HG03378 (cell line): Measurements from ENCODE around the gene NKAIN4.

ENCODE experiments used
- ATAC-seq: cut with Tn5 transposase; IDR thresholded peaks from one replicate; pipeline ENCODE4 v1.9.1; 2021; ENCODE audit warnings: mild to moderate bottlenecking, moderate library complexity; ENCODE audit not compliant: unreplicated experiment

Gene NKAIN4

DNA sequence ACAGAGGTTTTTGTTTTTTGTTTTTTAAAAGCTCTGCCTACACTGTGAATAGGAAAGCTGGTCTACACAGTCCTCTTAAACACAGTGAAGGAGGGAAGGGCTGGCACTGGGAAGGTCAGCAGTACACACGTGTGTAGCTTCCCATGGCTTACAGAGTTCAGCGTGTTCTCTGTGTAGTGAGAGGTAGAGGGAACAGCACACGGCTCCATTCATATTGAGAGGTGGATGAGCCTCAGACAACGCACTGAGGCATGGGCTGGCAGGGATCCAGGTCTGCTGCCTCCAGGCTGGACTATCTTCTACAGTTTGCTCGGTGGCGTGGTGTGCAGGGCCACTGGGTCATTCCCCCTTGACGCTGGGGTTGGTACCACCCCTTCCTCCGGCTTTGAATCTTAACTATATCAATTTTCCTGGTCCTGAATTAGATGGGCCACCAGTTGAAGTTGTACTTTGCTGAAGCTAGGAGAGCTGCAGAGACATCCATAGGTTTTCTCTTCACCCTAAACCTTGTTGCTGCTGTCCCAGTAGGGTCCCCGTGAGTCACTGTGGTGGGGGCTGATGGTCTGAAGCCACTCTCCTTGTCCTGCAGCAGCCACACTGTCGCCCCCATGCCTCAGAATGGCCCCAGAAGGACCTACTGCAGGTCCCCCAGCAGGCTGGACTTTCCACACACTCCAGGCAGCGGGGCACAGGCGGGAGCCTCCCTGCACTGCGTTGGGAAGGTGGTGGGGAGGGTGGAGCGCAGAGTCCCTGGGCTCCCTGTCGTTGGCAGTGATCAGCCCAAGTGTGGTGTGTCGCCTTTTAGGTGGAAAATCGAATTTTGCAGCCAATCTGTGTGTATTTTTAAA is 20.3 kb upstream of the NKAIN4 start:
- ATAC-seq, result no peak

DNA sequence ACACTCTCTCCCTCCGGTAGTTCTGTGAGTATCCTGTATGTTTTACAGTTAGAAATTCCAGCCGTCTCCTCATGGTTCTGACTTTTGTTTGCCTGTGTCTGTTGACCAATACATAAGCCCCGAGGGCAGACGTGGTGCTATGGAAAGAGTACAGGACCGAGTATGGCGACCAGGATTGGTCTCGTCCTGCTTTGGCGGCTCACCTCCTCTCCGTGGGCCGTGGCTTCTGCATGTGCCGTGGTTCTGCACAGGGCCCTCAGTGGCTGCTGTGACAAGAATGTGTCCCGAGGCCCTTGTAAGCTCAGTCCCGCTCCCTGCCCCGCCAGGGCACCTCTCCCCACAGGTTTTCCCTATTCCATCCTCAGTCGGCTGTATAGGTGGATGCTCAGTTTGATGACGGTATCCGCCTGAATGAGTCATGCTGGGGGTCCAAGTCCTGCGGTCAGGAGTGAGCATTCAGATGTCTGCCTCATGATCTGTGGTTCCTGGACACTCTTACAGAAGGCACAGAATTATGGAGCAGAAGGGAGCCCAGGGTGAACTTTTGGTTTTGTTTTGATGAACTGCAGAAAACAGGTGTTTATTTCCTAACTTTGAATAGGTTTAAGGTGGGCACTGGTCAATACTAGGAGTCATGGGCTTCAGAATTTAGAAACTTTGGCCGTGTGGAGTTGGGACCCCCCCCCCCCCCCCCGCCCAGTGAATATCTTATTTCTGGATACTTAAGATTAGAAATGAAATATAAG is 19.5 kb upstream of the NKAIN4 start:
- no peak for ATAC-seq

DNA sequence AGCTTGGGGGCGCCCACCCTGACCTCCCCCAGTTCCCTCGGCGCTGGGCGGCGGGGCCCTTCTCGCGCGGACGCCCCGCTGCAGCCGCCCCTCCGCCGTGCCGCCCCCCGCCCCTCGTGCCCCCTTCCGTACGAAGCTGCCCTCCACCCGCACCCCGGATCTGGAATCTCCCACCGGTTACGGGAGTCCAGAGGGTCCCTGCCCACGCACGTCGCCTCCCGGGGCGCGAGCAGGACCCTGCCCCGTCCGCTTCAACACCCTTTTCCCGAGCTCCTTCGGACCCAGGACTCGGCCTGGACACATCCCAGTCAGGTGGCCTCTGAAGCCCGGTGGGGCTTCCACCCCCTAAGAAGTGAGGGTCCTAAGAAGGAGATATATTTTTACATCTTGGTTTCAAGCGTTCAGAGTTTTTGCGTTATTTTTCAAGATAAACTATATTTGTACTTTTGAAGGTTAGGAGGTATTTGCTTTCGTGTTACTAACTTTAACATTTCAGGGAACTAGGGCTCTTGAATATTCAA is 18.9 kb upstream of the NKAIN4 start:
- ATAC-seq, result no peak

DNA sequence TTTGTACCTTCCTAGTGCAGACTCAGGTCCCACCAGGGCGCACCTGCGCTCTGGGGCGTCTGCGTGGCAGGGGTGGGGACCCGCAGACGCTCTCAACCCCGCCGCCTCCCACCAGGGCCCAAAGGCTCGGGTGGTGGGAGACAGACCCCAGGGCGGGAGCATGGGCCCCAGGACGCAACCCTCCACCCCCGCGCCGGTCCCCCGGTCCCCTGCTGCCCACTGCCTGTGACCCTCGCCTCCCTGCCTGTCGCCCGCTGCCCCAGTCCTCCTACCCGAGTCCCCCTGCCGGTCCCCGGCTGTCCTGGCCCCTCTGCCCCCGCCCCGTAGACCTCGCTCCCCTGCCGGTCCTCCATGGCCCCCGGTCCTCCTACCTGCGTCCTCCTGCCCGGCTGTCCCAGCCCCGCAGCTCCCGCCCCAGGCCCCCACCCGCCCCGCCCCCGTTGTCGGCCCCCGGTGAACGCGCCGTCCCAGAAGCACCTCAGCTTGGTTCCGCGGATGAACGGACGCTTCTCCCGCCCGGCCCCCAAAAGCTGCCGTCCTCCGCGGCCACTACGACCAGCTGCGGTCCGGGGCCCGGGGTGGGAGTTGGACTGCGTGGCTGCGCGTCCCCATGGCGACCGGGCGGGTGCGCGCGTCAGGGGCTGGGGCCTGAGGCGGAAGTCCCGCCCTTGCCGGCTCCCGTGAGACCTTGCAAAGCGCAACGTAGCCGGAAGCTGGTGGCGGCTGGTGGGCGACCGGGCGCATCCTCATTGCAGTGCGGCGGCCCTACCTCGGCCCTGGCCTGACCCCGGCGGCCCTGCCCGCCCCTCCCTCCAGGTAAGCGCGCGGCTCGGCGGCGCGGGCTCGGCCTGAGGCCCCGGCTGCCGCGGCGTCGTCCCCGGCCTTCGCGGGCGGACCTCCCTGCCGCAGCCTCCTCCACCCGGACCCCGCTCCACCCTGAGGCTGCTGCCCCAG is 18.1 kb upstream of the NKAIN4 start, which contains the start of gene ARFGAP1:
ARFGAP1 (plus strand) TSS at position 709 of the 954 bp plus-strand sequence. CDS start 2,768 bp downstream, outside the sequence.
- no peak for ATAC-seq

DNA sequence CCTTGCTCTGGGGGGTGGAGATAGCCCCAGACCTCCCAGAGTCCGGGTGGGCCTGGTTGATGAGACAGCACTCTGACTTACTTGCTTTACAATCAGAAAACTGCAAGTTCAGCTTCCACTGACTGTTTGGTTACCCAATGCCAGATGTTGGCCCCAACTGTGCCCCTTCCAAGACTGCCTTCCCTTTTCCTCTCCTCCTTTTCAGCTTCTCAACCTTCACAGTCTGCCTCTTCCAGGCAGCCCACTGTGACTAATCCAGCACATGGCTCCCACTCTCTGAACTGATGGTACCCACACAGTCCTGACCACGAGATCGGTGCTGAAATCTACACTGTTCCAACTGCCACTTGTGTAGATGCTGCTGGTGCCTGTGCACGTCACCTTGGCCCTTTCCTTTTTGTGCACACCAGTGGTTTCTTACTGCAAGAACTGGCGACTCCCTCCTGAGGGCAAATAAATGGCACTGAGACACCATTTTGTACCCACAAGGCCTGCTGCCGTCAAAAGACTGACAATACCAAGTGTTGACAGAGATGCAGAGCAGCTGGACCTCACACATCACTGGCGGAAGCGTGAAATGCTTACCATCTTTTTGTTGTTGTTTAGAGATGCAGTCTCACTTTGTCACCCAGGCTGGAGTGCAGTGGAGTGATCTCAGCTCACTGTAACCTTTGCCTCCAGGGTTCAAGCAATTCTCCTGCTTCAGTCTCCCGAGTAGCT is 16.5 kb upstream of the NKAIN4 start:
- no peak for ATAC-seq

DNA sequence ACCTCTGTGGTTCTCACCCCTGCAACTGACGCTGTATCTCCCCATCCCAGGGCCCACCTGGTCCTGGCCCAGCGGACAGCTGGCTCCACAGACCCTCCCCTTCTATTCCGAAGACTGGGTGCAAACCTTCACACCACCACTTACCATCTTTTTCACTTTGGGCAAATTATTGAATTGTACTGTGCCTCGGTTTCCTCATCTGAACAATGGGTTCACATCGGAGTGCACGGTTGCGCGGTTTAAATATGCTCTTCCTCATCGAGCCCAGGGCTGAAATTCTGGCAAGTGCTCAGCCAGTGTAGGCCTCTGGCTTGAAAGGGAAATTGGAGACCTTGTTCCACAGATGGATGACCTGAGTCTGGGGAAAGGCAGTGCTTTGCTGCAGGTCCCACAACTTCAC is 15.5 kb upstream of the NKAIN4 start:
- no peak for ATAC-seq

DNA sequence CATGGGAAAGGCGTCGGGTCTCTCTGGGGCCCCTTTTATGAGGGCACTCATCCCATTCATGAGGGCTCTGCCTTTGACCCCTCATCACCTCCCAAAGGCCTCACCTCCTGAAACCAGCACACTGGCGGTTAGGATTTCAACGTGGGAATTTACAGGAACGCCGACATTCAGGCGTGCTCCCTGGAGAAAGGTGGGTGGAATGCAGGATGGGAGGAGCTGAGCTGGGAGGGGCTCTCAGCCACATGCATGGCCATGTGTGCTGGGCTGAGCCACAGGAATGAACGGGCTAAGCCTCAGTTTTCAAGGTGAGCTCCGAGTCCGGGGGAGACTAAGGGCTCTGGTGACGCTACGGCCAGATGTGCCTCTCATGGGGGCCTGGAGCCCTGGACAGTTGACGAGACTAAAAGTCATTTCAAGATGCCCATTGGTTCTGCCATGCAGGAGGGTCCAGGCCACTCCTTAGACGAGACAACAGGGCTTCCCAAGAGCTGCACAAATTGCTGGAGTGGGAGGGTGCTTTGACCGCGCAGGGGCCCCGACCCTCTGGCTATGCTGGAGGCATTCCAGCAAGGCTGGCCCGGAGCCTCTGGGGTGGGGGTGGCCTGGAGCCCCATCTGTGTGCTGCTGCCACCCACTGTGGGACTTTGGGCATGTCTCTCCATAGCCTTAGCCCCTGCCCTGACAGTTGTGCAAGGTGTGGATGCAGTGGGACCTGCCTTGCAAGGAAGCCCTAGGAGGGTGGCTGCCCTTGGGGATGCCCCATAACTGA is 14.6 kb upstream of the NKAIN4 start:
- ATAC-seq, result no peak

DNA sequence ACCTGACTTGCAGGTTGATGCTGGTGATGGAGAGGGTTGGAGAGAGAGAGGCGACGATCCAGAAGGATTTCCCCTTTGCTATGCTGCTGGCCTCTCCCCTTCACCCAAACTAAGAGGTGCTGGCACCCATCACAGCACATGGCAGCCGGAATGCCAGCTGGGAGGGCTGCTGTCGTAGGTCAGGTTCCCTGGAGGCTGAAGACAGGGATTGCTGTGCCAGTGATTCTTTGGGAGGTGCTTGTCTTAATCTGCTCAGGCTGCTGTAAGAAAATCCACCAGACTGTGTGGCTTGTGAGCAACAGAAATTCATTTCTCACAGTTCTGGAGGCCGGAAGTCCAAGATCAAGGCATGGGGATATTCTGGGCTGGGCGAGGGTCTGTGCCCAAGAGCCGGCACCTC is 14.0 kb upstream of the NKAIN4 start:
- ATAC-seq, result no peak

DNA sequence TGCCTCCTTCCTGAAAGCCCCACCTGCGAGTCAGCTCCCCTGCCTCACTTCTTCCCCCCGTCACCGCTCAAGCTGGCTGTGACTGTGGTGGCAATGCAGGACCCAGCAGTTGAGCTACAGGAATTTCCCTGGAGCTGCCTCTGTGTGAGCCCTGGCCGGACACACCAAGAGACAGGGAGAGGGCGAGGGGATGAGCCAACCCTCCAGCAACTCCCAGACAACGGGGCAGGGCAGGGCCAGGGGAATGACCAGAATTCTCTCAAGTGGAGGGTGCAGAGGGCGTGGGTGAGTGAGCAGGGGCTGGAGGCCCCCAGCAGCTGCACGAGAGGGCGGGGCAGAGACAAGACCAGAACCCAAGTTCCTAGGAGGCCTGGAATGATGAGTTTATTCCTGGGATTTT is 13.4 kb upstream of the NKAIN4 start:
- ATAC-seq, result no peak

DNA sequence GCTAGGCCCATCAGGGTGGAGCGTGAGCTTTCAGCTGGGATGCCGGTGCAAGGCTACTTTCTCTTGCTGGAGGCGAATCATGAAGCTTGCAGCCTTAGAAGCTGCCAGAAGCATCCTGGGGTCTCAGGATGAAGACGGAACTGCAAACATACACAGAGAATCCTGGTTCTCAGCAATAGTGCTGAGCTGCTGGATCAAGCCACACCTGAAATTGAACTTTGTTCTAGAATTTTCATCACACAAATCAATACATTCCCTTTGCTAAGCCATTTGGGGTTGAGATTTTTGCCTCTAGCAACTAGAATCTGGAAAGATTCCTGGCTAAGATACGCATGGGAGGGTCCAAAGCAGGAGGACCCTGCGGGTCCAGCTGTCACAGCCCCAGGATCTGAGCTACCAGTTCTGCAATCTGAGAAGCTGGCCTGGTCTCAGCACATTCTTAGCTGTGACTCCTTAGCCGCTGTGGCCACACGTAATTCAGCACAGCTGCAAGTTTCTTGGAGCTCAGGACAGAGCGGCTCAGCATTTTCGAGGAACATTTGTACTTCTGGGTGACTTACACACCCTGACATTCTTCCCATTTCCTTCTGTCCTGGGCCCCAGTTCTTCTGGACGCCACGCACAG is 11.7 kb upstream of the NKAIN4 start:
- no peak for ATAC-seq

DNA sequence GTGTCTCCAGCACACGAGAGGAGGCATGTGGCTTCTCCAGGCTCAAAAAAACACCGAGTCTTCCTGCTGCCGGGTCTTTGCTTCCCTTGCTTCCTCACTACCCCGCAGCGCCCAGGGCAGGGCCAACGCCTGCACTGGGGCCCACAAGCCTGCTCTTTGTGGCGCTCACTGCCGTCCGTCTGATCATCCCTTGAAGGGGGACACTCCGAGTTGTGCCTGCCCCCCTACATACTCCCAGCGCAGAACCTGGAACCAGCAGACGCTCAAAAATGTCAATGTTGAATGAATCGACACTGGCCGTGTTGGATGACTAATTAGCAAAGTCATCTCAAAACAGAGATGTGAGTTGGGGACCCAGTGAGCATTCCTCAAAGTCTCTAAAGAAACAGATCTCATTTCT is 10.3 kb upstream of the NKAIN4 start:
- no peak for ATAC-seq

DNA sequence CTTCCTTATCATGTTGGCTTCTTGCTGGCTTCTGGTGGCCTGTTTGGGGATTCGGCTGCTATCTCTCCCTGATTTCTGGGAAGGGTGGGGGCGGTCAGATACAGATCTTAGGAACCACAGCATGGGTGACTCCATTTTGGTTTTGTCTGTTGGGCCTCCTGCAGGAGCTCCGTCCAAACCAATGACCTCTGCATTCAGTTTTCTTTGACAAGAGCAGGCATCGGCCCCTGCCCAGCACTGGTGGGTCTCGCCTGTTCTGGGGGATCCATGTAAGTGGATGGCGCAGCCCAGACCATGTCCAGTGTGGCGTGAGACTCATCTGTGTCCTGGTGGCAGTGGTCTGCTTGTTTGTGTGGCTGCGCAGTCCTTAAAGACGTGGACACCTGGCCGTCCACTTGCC is 9.7 kb upstream of the NKAIN4 start:
- no peak for ATAC-seq

DNA sequence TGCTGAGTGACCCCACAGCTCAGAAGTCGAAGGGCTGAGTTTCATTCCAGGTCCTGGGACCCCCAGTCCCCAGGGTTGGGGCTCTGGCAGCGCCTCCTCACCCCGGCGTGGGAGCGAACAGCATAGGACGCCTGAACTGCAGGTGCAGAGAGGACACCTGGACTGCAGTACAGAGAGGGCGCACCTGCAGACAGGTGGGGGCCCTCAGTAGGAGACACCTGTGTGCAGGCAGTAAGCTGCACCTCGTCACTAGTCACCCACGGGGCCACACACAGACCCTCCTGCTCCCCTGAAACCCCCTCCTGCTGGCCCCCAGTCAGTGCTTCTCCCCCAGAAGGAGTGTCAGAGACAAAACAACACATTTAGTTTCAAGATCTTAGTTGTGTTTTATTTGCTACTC is 8.6 kb upstream of the NKAIN4 start:
- ATAC-seq, result no peak

DNA sequence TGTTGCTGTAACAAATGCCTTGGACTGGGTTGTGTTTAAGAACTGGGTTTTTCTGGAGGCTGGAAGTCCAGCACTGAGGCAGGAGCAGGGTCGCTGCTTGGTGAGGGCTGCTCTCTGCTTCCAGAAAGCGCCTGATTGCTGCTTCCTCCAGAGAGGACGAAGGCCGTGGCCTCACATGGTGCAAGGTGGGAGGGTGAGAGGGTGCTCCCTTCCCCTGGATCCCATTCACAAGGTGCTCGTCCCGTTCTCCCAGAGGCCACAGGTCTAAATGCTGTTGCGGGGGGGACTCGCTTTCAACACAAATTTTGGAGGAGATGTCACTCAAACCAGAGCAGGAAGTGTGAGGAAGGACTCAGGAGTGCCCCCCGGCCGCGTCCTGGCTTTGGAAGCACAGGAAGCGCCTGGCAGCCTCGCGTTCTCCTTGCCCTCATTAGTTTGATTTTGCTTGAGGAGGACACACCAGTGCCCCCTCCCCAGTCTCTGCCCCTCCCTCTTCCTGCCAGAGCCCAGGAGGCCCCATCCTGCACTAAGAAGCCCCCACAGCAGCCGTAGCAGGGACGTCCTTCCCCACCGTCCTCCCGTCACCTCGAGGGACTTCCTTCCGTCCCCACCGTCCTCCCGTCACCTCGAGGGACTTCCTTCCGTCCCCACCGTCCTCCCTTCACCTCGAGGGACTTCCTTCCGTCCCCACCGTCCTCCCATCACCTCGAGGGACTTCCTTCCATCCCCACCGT is 7.7 kb upstream of the NKAIN4 start:
- no peak for ATAC-seq

DNA sequence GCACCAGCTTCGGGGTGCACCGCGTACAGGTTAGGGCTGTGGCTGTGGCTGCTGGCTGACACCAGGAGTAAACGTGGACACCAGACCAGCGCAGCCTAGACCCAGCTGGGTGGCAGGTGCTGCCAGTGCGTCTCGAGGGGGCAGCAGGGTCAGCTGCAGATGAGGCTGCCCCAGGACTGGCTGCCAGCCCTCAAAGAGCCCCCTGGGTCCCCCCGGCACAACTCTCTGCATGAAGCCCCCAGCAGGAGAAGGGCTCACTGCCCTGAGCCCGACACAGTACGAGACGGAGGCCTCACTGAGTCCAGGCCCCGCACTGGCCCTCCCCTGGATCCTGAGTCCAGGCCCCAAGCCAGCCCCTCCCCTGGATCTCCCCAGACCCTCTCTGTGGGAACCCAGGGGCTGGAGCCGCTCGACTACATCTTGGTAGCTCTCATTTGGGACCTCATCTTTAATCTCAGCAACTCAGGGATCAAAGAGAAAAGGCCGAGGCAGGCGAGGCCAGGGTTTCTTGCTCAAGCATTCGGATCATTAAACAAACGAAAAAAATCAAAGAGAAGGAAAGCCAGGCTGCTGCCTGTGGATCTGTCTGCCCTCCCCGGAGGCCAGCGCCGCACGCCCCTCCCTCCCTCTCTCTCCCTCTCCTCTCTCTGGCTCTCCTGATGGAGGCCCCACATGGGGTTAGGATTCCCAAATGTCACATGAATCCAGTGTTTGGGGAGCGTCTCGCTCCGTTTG is 7.0 kb upstream of the NKAIN4 start:
- no peak for ATAC-seq

DNA sequence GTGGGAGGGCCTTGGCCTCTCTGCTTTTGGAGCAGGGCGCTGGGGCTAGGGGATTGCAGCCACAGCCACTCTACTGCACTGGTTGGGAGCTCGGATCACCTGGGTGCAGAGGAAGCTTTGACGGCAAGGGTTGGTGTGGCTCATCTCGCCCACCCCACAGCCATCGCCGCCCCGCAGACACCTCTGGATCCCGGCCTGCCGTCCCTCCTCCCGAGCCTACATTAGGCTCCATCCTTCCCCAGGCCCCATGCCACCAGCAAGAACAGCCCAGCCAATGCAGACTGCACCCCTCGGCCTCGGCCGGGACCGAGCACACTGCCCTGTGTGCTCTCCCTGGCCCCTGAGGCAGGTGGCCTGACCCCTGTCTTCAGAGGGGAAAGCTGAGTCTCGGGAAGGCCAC is 6.3 kb upstream of the NKAIN4 start:
- no peak for ATAC-seq

DNA sequence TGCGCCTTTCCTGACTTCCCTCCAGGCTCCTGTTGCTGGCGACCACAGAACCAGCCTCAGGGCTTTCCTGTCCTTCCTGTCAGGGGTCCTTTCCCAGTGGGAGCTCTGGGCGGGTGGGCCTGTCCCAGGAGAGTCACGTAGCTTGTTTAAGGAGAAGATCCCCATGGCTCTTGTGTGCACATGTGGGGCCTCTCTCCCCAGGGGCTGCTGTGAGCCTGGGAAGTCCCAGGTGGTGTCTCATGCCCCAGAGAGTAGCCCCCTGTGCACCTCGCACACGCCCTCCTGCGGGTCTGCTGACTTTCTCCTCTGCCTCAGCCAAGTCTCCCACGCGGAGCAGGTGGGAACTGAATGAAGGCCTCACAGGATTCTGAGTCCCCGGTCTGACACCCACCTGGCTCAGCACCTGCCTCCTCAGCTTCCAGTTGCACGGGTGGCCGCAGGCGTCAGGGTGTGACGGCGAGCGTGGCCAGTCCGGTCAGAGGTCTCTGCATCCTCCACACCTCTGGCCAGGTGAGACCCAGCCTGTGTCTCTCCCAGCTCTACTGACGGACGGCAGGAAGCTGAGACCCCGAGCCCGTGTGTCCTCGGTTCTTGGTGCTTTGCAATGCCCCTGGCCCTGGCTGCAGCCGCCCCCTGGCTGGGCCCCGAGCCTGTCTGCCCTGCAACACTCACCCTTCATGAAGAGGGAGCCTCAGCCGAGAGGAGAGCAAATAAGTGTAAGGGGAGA is 5.6 kb upstream of the NKAIN4 start:
- no peak for ATAC-seq
